Sigmoid colon (tissue), 4 donors: ENCODE results near the gene CAPN2.

Experiments
- EP300 ChIP-seq, 4 donors: sonication (generic); formaldehyde crosslinking; IDR thresholded peaks; one replicate each; pipeline ENCODE4 v1.6.1; 2017; ENCODE audit warnings: antibody characterized with exemption in 4 of 4
- POLR2AphosphoS5 ChIP-seq, 4 donors: sonication (generic); formaldehyde crosslinking; IDR thresholded peaks; one replicate each; pipeline ENCODE4 v1.6.1; 2017; ENCODE audit warnings: antibody characterized with exemption in 4 of 4

GRCh38 chr1:223820971-223821370 lies 108.6 kb downstream of the CAPN2 start:
- TF ChIP-seq POLR2AphosphoS5 (IDR thresholded peaks at IDR 0.05), result no peak
- no peak for TF ChIP-seq EP300 (IDR thresholded peaks at IDR 0.05)
